ENCODE data around the gene TACC2. TPM values are rescaled to one million over a fixed set of nuclear protein-coding genes. Genes with fewer than 3 reads are reported as not detected.
A peak's percentile ranks its signal among the peaks of the same experiment; 100 is the strongest.

Gene TACC2
- total RNA-seq, 1 experiment from 2014 or later = not detected

- Histone ChIP-seq H3K9ac (ENCODE audit: low read length) (no peak overlapping the region), H3K27me3 (ENCODE audit: low read length) (no peaks in the 10 kb centered on the region), H3K36me3 (ENCODE audit: insufficient read depth, low read length) (no peaks in the 10 kb centered on the region), H3K4me1 (ENCODE audit: low read length) (no peaks in the 10 kb centered on the region), H3K4me3 (ENCODE audit: low read length) (no peak overlapping the region), H4K20me1 (ENCODE audit: insufficient read depth, low read depth, low read length) (no peaks in the 10 kb centered on the region), H2AFZ (ENCODE audit: low read length) (no peak overlapping the region), H3K9me3 (ENCODE audit: low read length) (no peaks in the 10 kb centered on the region), H3K79me2 (ENCODE audit: low read length) (no peaks in the 10 kb centered on the region), H3K27ac (ENCODE audit: low read length) (no peak overlapping the region), H3K4me2 (ENCODE audit: low read depth, low read length, poor library complexity, severe bottlenecking) (no peak overlapping the region), H3K9me2 (replicated peaks; ENCODE audit: insufficient read depth, low read length) (no peaks in the 10 kb centered on the region)
- no peak for DNase-seq
Measured at GRCh38 chr10:122265896-122266295, 276.9 kb downstream of the TACC2 start.

GRCh38 chr10:122267849-122268737 lies 279.1 kb downstream of the TACC2 start:
- H3K9ac ChIP-seq (ENCODE audit: low read length) = no peak overlapping the region
- no peaks in the 10 kb centered on the region for H3K36me3 ChIP-seq (ENCODE audit: insufficient read depth, low read length)
- H3K27ac ChIP-seq (ENCODE audit: low read length) = no peak overlapping the region
- H3K4me2 ChIP-seq (ENCODE audit: low read depth, low read length, poor library complexity, severe bottlenecking) = no peak overlapping the region
- no peak overlapping the region for H3K4me3 ChIP-seq (ENCODE audit: low read length)
- no peaks in the 10 kb centered on the region for H3K9me3 ChIP-seq (ENCODE audit: low read length)
- H3K79me2 ChIP-seq (ENCODE audit: low read length) = no peaks in the 10 kb centered on the region
- no peaks in the 10 kb centered on the region for H3K27me3 ChIP-seq (ENCODE audit: low read length)
- no peaks in the 10 kb centered on the region for H3K4me1 ChIP-seq (ENCODE audit: low read length)
- DNase-seq = peak; percentile 79
- no peaks in the 10 kb centered on the region for H3K9me2 ChIP-seq (replicated peaks; ENCODE audit: insufficient read depth, low read length)
- H4K20me1 ChIP-seq (ENCODE audit: insufficient read depth, low read depth, low read length) = no peaks in the 10 kb centered on the region
- no peak overlapping the region for H2AFZ ChIP-seq (ENCODE audit: low read length)

- no peaks in the 10 kb centered on the region for H4K20me1 ChIP-seq (ENCODE audit: insufficient read depth, low read depth, low read length)
- no peaks in the 10 kb centered on the region for H3K79me2 ChIP-seq (ENCODE audit: low read length)
- no peaks in the 10 kb centered on the region for H3K36me3 ChIP-seq (ENCODE audit: insufficient read depth, low read length)
- H3K4me3 ChIP-seq (ENCODE audit: low read length) = no peak overlapping the region
- H3K9me3 ChIP-seq (ENCODE audit: low read length) = no peaks in the 10 kb centered on the region
- DNase-seq = no peak
- no peak overlapping the region for H3K27ac ChIP-seq (ENCODE audit: low read length)
- H3K9ac ChIP-seq (ENCODE audit: low read length) = no peak overlapping the region
- no peaks in the 10 kb centered on the region for H3K27me3 ChIP-seq (ENCODE audit: low read length)
- H3K4me1 ChIP-seq (ENCODE audit: low read length) = no peaks in the 10 kb centered on the region
- no peak overlapping the region for H3K4me2 ChIP-seq (ENCODE audit: low read depth, low read length, poor library complexity, severe bottlenecking)
- no peaks in the 10 kb centered on the region for H3K9me2 ChIP-seq (replicated peaks; ENCODE audit: insufficient read depth, low read length)
- no peak overlapping the region for H2AFZ ChIP-seq (ENCODE audit: low read length)
Measured at GRCh38 chr10:122269059-122269687, 280.2 kb downstream of the TACC2 start.

GRCh38 chr10:122271076-122271475 lies 282.1 kb downstream of the TACC2 start, which contains the start of gene BTBD16:
Gene BTBD16 (plus strand): TSS chr10:122271296. CDS start chr10:122275082, 3,786 bp downstream.
- no peaks in the 10 kb centered on the region for H3K79me2 ChIP-seq (ENCODE audit: low read length)
- H3K9ac ChIP-seq (ENCODE audit: low read length) = no peak within 1 kb of the TSS
- H3K36me3 ChIP-seq (ENCODE audit: insufficient read depth, low read length) = no peaks in the 10 kb centered on the region
- DNase-seq = no peak
- no peaks in the 10 kb centered on the region for H3K27me3 ChIP-seq (ENCODE audit: low read length)
- H3K4me1 ChIP-seq (ENCODE audit: low read length) = no peaks in the 10 kb centered on the region
- H3K4me3 ChIP-seq (ENCODE audit: low read length) = no peak within 1 kb of the TSS
- no peaks in the 10 kb centered on the region for H3K9me2 ChIP-seq (replicated peaks; ENCODE audit: insufficient read depth, low read length)
- H3K4me2 ChIP-seq (ENCODE audit: low read depth, low read length, poor library complexity, severe bottlenecking) = no peak within 1 kb of the TSS
- H4K20me1 ChIP-seq (ENCODE audit: insufficient read depth, low read depth, low read length) = no peaks in the 10 kb centered on the region
- H3K9me3 ChIP-seq (ENCODE audit: low read length) = no peaks in the 10 kb centered on the region
- no peak within 1 kb of the TSS for H3K27ac ChIP-seq (ENCODE audit: low read length)
- no peak within 1 kb of the TSS for H2AFZ ChIP-seq (ENCODE audit: low read length)

GRCh38 chr10:122273966-122274545 lies 285.1 kb downstream of the TACC2 start:
- Histone ChIP-seq H3K9me2 (replicated peaks; ENCODE audit: insufficient read depth, low read length) (no peaks in the 10 kb centered on the region), H3K27ac (ENCODE audit: low read length) (no peak overlapping the region), H4K20me1 (ENCODE audit: insufficient read depth, low read depth, low read length) (no peaks in the 10 kb centered on the region), H3K4me3 (ENCODE audit: low read length) (no peak overlapping the region), H3K4me2 (ENCODE audit: low read depth, low read length, poor library complexity, severe bottlenecking) (no peak overlapping the region), H3K27me3 (ENCODE audit: low read length) (no peaks in the 10 kb centered on the region), H3K4me1 (ENCODE audit: low read length) (no peaks in the 10 kb centered on the region), H3K9me3 (ENCODE audit: low read length) (no peaks in the 10 kb centered on the region), H2AFZ (ENCODE audit: low read length) (no peak overlapping the region), H3K79me2 (ENCODE audit: low read length) (no peaks in the 10 kb centered on the region), H3K9ac (ENCODE audit: low read length) (no peak overlapping the region), H3K36me3 (ENCODE audit: insufficient read depth, low read length) (no peaks in the 10 kb centered on the region)
- DNase-seq = no peak

GRCh38 chr10:122276611-122277208 lies 287.7 kb downstream of the TACC2 start:
- Histone ChIP-seq H3K4me1 (ENCODE audit: low read length) (no peaks in the 10 kb centered on the region), H3K27ac (ENCODE audit: low read length) (no peak overlapping the region), H3K27me3 (ENCODE audit: low read length) (no peaks in the 10 kb centered on the region), H2AFZ (ENCODE audit: low read length) (no peak overlapping the region), H4K20me1 (ENCODE audit: insufficient read depth, low read depth, low read length) (no peaks in the 10 kb centered on the region), H3K4me3 (ENCODE audit: low read length) (no peak overlapping the region), H3K4me2 (ENCODE audit: low read depth, low read length, poor library complexity, severe bottlenecking) (no peak overlapping the region), H3K9me3 (ENCODE audit: low read length) (no peaks in the 10 kb centered on the region), H3K9me2 (replicated peaks; ENCODE audit: insufficient read depth, low read length) (no peaks in the 10 kb centered on the region), H3K36me3 (ENCODE audit: insufficient read depth, low read length) (no peaks in the 10 kb centered on the region), H3K79me2 (ENCODE audit: low read length) (no peaks in the 10 kb centered on the region), H3K9ac (ENCODE audit: low read length) (no peak overlapping the region)
- DNase-seq = no peak

DNA sequence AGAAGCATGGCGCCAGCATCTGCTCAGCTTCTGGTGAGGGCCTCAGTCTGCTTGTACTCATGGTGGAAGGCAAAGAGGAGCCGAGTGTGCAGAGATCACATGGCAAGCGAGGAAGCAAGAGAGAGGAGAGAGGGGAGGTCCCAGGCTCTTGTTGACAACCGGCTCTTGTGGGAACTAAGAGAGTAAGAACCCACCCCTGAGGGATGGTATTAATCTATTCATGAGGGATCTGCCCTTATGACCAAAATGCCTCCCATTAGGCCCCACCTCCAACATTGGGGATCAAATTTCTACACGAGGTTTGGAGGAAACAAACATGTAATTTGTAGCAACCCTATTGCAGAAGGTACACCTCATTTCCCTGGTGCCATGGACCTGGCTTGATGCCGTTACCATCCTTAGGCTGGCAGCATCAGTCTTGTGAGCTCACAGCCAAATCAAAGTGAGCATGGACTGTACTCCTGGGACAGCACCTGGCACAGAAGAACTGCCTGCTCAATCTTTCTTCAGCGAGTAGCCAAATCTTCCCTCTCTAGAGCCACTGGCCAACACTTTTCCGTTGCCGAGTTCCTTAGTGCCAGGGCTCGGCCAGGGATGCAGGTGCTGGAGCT lies 288.7 kb downstream of the TACC2 start:
- Histone ChIP-seq H4K20me1 (ENCODE audit: insufficient read depth, low read depth, low read length) (no peaks in the 10 kb centered on the region), H3K9ac (ENCODE audit: low read length) (no peak overlapping the region)

More for the DNA sequence above, 288.7 kb downstream of the TACC2 start:
- Histone ChIP-seq H3K9me3 (ENCODE audit: low read length) (no peaks in the 10 kb centered on the region), H3K4me1 (ENCODE audit: low read length) (no peaks in the 10 kb centered on the region), H3K79me2 (ENCODE audit: low read length) (no peaks in the 10 kb centered on the region), H2AFZ (ENCODE audit: low read length) (no peak overlapping the region), H3K4me3 (ENCODE audit: low read length) (no peak overlapping the region), H3K36me3 (ENCODE audit: insufficient read depth, low read length) (no peaks in the 10 kb centered on the region), H3K27me3 (ENCODE audit: low read length) (no peaks in the 10 kb centered on the region), H3K27ac (ENCODE audit: low read length) (no peak overlapping the region), H3K4me2 (ENCODE audit: low read depth, low read length, poor library complexity, severe bottlenecking) (no peak overlapping the region), H3K9me2 (replicated peaks; ENCODE audit: insufficient read depth, low read length) (no peaks in the 10 kb centered on the region)
- no peak for DNase-seq
